Activated CD8-positive, alpha-beta memory T cell treated with anti-CD3 and anti-CD28 coated beads for 4 hours (primary cell): ENCODE measurements around the gene PITPNC1.
"Not testable (repeated sequence)": the region's sequence is repeated elsewhere in the genome, so short reads cannot be mapped to it uniquely, and the experiment has no call there.

Experiments
- DNase-seq, 2 donors: peaks; one replicate each; pipeline ENCODE4 v3.0.0-alpha.2; 2020; ENCODE audit warnings: low read depth in 2 of 2

PITPNC1 gene

GRCh38 chr17:67369676-67370075 is 7.4 kb upstream of the PITPNC1 start:
- no peak for DNase-seq

GRCh38 chr17:67372751-67373150 is 4.3 kb upstream of the PITPNC1 start:
- no peak for DNase-seq

- DNase-seq = peak; percentile 77
Measured at GRCh38 chr17:67374329-67375053, 2.6 kb upstream of the PITPNC1 start.

GRCh38 chr17:67375054-67375427 is 2.0 kb upstream of the PITPNC1 start:
- no peak for DNase-seq

GRCh38 chr17:67375716-67376115 is 1.4 kb upstream of the PITPNC1 start:
- no peak for DNase-seq

GRCh38 chr17:67376415-67376736 is 705 bp upstream of the PITPNC1 start:
- DNase-seq = no peak

GRCh38 chr17:67377488-67378453 is 690 bp downstream of the PITPNC1 start:
- DNase-seq = peak in 1 of 2 donors; percentile 43

- peak in 1 of 2 donors; percentile 54 for DNase-seq
Measured at GRCh38 chr17:67378454-67379250, 1.6 kb downstream of the PITPNC1 start.

- DNase-seq = no peak
Measured at GRCh38 chr17:67379251-67379630, 2.2 kb downstream of the PITPNC1 start.

- DNase-seq = no peak
Measured at GRCh38 chr17:67381929-67382257, 4.8 kb downstream of the PITPNC1 start.

GRCh38 chr17:67385122-67385988 is 8.3 kb downstream of the PITPNC1 start:
- DNase-seq = no peak

GRCh38 chr17:67386965-67387551 is 10.0 kb downstream of the PITPNC1 start:
- no peak for DNase-seq

- not testable (repeated sequence) for DNase-seq
Measured at GRCh38 chr17:67388536-67388935, 11.5 kb downstream of the PITPNC1 start.

GRCh38 chr17:67388986-67389385 is 11.9 kb downstream of the PITPNC1 start:
- no peak for DNase-seq

GRCh38 chr17:67390006-67390645 is 13.0 kb downstream of the PITPNC1 start:
- DNase-seq = no peak

GRCh38 chr17:67390646-67391361 is 13.7 kb downstream of the PITPNC1 start:
- DNase-seq = no peak

GRCh38 chr17:67392111-67392510 is 15.0 kb downstream of the PITPNC1 start:
- no peak for DNase-seq

- DNase-seq = no peak
Measured at GRCh38 chr17:67393809-67394397, 16.8 kb downstream of the PITPNC1 start.

- no peak for DNase-seq
Measured at GRCh38 chr17:67399676-67400075, 22.6 kb downstream of the PITPNC1 start.
